ENCODE data around the gene TPT1. TPM values are rescaled to one million over a fixed set of nuclear protein-coding genes. Genes with fewer than 3 reads are reported as not detected.
"Not testable (repeated sequence)": the region's sequence is repeated elsewhere in the genome, so short reads cannot be mapped to it uniquely, and the experiment has no call there.

The TPT1 gene
- total and polyA plus RNA-seq, 2 experiments from 2014 or later, result 843 to 1,761 TPM

DNA sequence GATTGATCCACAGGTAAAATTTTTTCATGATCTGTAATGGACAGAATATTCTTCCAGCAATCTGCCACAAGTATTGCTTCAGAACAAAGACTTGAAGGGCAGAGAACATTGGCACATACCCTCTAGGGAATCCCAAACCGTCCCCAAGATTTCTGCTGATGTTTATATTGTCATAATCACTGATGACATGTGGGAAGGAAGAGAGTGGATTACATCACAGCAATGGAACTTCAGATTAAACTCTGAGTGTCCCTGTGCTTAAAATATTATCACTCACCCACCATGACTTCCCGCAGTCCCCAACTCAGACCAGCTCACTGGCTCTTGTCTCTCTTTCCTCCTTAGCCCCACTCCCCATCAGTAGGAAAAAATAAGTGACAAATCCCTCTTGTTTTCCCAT lies 8.5 kb upstream of the TPT1 start:
- peaks cover 6% of the 10 kb centered on the region for H3K36me3 ChIP-seq
- DNase-seq (ENCODE audit: low read depth in 1 of 2, low spot score in 1 of 2), result no peak
- H3K4me3 ChIP-seq, result no peak overlapping the region
- H3K4me1 ChIP-seq (ENCODE audit: low read depth), result no peaks in the 10 kb centered on the region
- no peak for TF ChIP-seq CTCF (IDR thresholded peaks at IDR 0.05; ENCODE audit: low read depth, low read length)
- H3K27me3 ChIP-seq, result no peaks in the 10 kb centered on the region
- no peaks in the 10 kb centered on the region for H3K9me3 ChIP-seq (ENCODE audit: low read depth)
- H3K27ac ChIP-seq, result no peak overlapping the region

DNA sequence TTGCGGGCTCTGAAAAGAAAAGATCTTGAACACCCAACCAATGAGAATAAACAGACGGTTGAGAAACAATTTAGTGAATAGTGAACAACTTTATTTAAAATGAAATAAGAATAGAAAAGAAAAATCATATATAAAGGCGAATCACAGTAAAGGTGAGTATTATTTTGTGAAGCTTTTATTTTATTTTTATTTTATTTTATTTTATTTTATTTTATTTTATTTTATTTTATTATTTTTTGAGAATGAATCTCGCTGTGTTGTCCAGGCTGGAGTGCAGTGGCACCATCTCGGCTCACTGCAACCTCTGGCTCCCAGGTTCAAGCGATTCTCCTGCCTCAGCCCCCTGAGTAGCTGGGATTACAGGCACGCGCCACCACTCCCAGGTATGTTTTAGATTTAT lies 3.1 kb upstream of the TPT1 start:
- H3K9me3 ChIP-seq (ENCODE audit: low read depth); DNase-seq (ENCODE audit: low read depth in 1 of 2, low spot score in 1 of 2); H3K27ac ChIP-seq; H3K36me3 ChIP-seq; H3K4me3 ChIP-seq; H3K27me3 ChIP-seq; H3K4me1 ChIP-seq (ENCODE audit: low read depth): not testable (repeated sequence)

DNA sequence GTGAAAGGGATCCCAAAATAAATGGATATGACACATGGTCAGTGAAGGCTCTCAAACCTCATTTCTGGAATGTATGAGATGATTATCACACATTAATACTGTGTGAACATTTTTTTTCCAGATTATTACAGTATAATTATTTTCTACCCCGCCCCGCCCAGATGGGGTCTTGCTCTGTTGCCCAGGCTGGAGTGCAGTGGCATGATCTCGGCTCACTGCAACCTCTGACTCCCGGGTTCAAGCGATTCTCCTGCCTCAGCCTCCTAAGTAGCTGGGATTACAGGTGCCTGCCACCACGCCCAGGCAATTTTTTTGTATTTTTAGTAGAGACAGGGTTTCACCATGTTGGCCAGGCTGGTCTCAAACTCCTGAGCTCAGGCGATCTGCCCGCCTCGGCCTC lies 2.1 kb upstream of the TPT1 start:
- H3K4me3 ChIP-seq; DNase-seq (ENCODE audit: low read depth in 1 of 2, low spot score in 1 of 2): not testable (repeated sequence)

DNA sequence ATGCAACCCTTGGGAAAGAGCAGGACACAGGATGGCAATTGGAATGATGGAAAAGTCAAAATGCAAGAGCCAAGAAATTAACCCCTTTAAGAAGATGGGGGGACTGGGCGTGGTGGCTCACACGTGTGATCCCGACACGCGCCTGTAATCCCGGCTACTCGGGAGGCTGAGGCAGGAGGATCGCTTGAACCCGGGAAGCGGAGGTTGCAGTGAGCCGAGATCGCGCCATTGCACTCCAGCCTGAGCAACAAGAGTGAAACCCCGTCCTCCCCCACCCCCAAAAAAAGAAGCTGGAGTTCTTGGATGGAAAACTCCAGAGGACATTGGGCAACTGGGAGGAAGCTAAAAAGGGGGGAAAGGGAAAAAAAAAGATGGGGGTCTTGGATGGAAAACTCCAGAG lies 1.7 kb upstream of the TPT1 start:
- DNase-seq (ENCODE audit: low read depth in 1 of 2, low spot score in 1 of 2); H3K4me3 ChIP-seq; H3K27ac ChIP-seq; H3K27me3 ChIP-seq; H3K9me3 ChIP-seq (ENCODE audit: low read depth): not testable (repeated sequence)
- peaks cover 23% of the 10 kb centered on the region for H3K36me3 ChIP-seq
- peaks cover 13% of the 10 kb centered on the region for H3K4me1 ChIP-seq (ENCODE audit: low read depth)

More for the DNA sequence above, 2.1 kb upstream of the TPT1 start:
- peaks cover 19% of the 10 kb centered on the region for H3K36me3 ChIP-seq
- H3K4me1 ChIP-seq (ENCODE audit: low read depth), result peaks cover 13% of the 10 kb centered on the region
- not testable (repeated sequence) for H3K27ac ChIP-seq; H3K27me3 ChIP-seq; H3K9me3 ChIP-seq (ENCODE audit: low read depth)

DNA sequence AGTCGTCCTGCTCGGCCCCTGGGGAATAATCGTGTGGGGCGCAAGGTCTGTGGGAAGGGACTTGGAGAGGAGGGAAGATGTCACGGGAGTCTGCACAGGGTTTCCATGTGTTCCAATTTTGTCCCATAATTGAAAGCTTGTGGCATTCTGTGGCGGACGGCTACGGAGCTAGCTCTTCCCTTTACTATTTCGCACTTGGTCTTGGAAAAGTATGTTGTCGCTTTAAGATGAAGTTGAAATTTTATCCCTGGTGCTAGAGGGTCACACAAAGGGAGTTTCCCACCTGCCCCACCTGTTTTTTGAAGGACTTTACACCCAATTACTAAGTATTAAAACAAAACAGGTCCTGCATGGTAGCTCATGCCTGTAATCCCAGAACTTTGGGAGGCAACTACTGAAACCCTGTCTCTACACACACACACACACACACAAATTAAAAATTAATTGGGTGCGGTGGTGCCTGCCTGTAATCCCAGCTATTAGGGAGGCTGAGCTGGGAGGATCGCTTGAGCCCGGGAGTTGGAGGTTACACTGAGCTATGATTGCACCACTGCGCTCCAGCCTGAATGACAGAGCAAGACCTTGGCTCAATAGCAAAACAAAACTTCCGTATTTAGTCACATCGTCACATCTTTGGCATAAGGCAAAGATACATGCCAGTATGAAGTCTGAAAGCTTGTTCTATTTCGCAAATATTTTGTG lies 967 bp upstream of the TPT1 start:
- Histone ChIP-seq H3K36me3 (peaks cover 31% of the 10 kb centered on the region), H3K4me3 (peak overlapping the region; percentile 81), H3K27ac (peak overlapping the region; percentile 99), H3K9me3 (ENCODE audit: low read depth) (no peaks in the 10 kb centered on the region), H3K27me3 (no peaks in the 10 kb centered on the region), H3K4me1 (ENCODE audit: low read depth) (peaks cover 13% of the 10 kb centered on the region)
- peak; percentile 42 to 61 for DNase-seq (ENCODE audit: low read depth in 1 of 2, low spot score in 1 of 2)
- no peak for TF ChIP-seq CTCF (IDR thresholded peaks at IDR 0.05; ENCODE audit: low read depth, low read length)

DNA sequence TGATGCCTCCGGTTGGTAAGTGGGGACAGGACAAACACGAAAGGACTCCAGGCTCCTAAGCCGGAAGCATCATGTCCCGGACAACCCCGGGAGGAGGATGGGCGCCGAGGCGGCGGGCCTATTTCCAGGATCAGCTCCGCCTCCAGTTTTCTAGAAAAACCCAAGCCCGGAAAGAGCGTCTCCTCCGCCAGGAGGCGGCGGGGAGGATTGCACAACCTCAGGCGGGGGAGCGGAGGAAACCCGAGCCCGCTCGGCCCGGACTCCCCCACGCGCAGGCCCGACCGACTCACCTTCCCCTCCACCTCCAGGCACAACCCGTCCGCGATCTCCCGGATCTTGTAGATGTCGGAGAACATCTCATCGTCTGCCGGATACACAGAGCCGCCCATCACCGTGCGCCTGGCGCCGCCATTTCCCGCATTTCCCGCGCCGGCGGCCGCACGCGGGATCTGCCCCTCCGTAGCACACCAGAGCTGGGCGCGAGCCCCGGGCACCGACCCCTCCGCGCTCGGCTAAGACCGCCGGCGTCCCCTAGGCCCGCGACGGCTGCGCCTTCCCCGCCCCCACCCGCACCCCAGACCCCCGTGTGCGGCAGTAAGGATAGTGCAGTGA lies 455 bp downstream of the TPT1 start:
- peaks cover 44% of the 10 kb centered on the region for H3K36me3 ChIP-seq
- peak; percentile 39 for TF ChIP-seq CTCF (IDR thresholded peaks at IDR 0.05; ENCODE audit: low read depth, low read length)
- peak overlapping the region; percentile 99 for H3K27ac ChIP-seq

GRCh38 chr13:45339867-45340266 lies 1.1 kb downstream of the TPT1 start:
- no peak for DNase-seq (ENCODE audit: low read depth in 1 of 2, low spot score in 1 of 2)
- no peaks in the 10 kb centered on the region for H3K27me3 ChIP-seq

More for the DNA sequence above, 455 bp downstream of the TPT1 start:
- no peaks in the 10 kb centered on the region for H3K27me3 ChIP-seq
- peak; percentile 92 to 97 for DNase-seq (ENCODE audit: low read depth in 1 of 2, low spot score in 1 of 2)
- H3K4me3 ChIP-seq, result peak overlapping the region; percentile 81
- peaks cover 13% of the 10 kb centered on the region for H3K4me1 ChIP-seq (ENCODE audit: low read depth)
- H3K9me3 ChIP-seq (ENCODE audit: low read depth), result no peaks in the 10 kb centered on the region

More at GRCh38 chr13:45339867-45340266, 1.1 kb downstream of the TPT1 start:
- peaks cover 13% of the 10 kb centered on the region for H3K4me1 ChIP-seq (ENCODE audit: low read depth)
- no peaks in the 10 kb centered on the region for H3K9me3 ChIP-seq (ENCODE audit: low read depth)
- peak overlapping the region; percentile 81 for H3K4me3 ChIP-seq
- no peak for TF ChIP-seq CTCF (IDR thresholded peaks at IDR 0.05; ENCODE audit: low read depth, low read length)
- H3K27ac ChIP-seq, result peak overlapping the region; percentile 99
- H3K36me3 ChIP-seq, result peaks cover 50% of the 10 kb centered on the region

Data from cardiac muscle cell (in vitro differentiated cells and primary cell).